ENCODE results near the gene SDHA.

DNA sequence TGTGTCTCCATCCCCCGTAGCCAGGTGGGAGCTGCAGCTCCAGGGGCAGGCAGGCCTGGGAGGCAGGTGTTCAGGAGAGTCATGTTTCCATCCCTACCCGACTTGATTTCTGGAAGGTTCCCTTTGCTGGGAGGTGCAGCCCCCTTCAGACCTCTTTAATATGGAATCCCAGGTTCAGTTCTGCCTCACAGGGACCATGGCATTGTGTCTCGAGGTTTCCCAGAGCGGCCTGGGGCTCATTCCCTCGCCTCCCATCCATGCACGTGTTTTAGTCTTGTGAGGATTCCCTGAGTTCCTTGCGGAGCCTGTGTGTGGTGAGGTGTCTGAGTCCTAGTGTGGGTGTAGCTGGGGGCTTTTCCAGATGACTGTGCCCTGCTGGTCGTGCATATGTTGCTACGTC, 86.9 kb downstream of the SDHA start:
- TF ChIP-seq POLR2AphosphoS5 (IDR thresholded peaks at IDR 0.05) (no peak), POLR2A (IDR thresholded peaks at IDR 0.05) (no peak)
- TF ChIP-seq, protein P1, sequence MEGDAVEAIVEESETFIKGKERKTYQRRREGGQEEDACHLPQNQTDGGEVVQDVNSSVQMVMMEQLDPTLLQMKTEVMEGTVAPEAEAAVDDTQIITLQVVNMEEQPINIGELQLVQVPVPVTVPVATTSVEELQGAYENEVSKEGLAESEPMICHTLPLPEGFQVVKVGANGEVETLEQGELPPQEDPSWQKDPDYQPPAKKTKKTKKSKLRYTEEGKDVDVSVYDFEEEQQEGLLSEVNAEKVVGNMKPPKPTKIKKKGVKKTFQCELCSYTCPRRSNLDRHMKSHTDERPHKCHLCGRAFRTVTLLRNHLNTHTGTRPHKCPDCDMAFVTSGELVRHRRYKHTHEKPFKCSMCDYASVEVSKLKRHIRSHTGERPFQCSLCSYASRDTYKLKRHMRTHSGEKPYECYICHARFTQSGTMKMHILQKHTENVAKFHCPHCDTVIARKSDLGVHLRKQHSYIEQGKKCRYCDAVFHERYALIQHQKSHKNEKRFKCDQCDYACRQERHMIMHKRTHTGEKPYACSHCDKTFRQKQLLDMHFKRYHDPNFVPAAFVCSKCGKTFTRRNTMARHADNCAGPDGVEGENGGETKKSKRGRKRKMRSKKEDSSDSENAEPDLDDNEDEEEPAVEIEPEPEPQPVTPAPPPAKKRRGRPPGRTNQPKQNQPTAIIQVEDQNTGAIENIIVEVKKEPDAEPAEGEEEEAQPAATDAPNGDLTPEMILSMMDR (IDR thresholded peaks at IDR 0.05): no peak
